ENCODE measurements around the gene ANKS4B. TPM values are rescaled to one million over a fixed set of nuclear protein-coding genes. Genes with fewer than 3 reads are reported as not detected.

The ANKS4B gene
- total and polyA plus RNA-seq, 2 donors from 2014 or later, result 1.4 to 9.7 TPM

DNA sequence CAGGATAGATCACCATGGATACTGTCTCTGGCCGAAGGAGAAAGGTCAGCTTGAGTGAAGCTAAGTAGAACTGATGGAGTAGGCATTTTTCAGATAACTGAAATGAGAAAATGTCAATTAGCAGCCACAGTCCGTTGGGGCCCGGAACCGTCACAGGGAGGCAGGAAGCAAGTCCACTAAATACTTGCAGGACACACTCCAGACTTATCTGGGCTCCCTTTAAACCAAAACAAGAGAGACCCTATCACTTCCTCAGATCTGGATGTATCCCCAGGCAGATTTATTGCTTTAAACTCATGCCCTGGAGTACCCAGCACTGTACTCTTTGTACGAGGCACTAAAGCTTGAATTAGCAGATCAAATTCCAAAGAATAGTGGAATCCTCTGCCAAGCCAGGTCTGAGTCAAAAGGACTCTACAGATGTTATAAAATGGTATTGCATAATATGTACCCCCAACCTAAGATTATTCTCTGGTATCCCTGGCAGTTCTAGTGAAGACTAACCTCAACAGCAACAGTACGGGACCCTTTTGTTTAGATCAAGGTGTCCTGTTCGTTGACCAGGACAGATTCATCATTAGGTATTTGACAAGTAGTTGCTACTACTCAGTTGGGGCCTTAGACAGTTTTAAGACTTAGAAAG is 30.2 kb upstream of the ANKS4B start:
- FAIRE-seq (no peak), DNase-seq (peak in 3 of 5 donors; percentile 33 to 68 (median 56))
- Histone ChIP-seq H3K4me1 (ENCODE audit: control insufficient read depth in 2 of 3, insufficient read depth in 2 of 3, low read depth in 1 of 3, low read length in 3 of 3) (no peaks in the 10 kb centered on the region), H3K36me3 (ENCODE audit: control insufficient read depth in 2 of 3, insufficient read depth in 3 of 3, low read length in 3 of 3) (no peaks in the 10 kb centered on the region), H3K27ac (ENCODE audit: low read depth in 2 of 2, low read length in 2 of 2) (peak overlapping the region in 1 of 2 donors; percentile 5), H3K4me3 (ENCODE audit: low read length in 3 of 3) (no peak overlapping the region), H3K27me3 (ENCODE audit: control insufficient read depth, insufficient read depth, low read length) (no peaks in the 10 kb centered on the region), H3K9ac (ENCODE audit: low read length in 3 of 3) (no peak overlapping the region), H3K9me3 (ENCODE audit: control insufficient read depth in 2 of 3, insufficient read depth in 1 of 3, low read length in 3 of 3) (no peaks in the 10 kb centered on the region)
- intact Hi-C loops (cut with DNase I), result no loop called here
- TF ChIP-seq, protein P1, sequence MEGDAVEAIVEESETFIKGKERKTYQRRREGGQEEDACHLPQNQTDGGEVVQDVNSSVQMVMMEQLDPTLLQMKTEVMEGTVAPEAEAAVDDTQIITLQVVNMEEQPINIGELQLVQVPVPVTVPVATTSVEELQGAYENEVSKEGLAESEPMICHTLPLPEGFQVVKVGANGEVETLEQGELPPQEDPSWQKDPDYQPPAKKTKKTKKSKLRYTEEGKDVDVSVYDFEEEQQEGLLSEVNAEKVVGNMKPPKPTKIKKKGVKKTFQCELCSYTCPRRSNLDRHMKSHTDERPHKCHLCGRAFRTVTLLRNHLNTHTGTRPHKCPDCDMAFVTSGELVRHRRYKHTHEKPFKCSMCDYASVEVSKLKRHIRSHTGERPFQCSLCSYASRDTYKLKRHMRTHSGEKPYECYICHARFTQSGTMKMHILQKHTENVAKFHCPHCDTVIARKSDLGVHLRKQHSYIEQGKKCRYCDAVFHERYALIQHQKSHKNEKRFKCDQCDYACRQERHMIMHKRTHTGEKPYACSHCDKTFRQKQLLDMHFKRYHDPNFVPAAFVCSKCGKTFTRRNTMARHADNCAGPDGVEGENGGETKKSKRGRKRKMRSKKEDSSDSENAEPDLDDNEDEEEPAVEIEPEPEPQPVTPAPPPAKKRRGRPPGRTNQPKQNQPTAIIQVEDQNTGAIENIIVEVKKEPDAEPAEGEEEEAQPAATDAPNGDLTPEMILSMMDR (IDR thresholded peaks at IDR 0.05; ENCODE audit: borderline replicate concordance, extremely low read depth, insufficient read depth), result no peak

DNA sequence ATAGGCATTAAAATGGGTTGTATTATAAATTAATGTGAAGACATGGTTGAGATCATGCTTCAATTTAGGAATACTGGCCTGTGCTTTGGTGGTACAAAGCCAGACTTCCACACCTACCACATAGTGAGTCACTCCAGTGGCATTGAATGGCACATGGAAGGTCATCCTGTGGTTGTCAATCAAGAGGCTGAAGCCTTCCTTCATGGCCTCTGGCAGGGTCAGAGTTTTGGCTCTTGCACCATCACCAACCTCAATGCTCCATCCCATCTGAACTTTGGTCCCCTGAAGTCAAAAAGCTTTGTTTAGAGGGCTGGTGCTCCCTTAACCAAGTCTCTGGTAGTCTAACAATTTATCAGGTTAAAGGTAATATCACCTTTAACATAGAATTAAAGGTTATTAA is 28.2 kb upstream of the ANKS4B start:
- no peak overlapping the region for H3K4me3 ChIP-seq (ENCODE audit: low read length in 3 of 3)
- H3K36me3 ChIP-seq (ENCODE audit: control insufficient read depth in 2 of 3, insufficient read depth in 3 of 3, low read length in 3 of 3), result no peaks in the 10 kb centered on the region
- H3K4me1 ChIP-seq (ENCODE audit: control insufficient read depth in 2 of 3, insufficient read depth in 2 of 3, low read depth in 1 of 3, low read length in 3 of 3), result no peaks in the 10 kb centered on the region
- no peaks in the 10 kb centered on the region for H3K27me3 ChIP-seq (ENCODE audit: control insufficient read depth, insufficient read depth, low read length)
- TF ChIP-seq, protein P1 (IDR thresholded peaks at IDR 0.05; ENCODE audit: borderline replicate concordance, extremely low read depth, insufficient read depth), result no peak
- H3K9ac ChIP-seq (ENCODE audit: low read length in 3 of 3), result no peak overlapping the region
- H3K27ac ChIP-seq (ENCODE audit: low read depth in 2 of 2, low read length in 2 of 2), result no peak overlapping the region
- no peaks in the 10 kb centered on the region for H3K9me3 ChIP-seq (ENCODE audit: control insufficient read depth in 2 of 3, insufficient read depth in 1 of 3, low read length in 3 of 3)
- DNase-seq, result no peak
- intact Hi-C loops (cut with DNase I), result no loop called here
- no peak for FAIRE-seq

DNA sequence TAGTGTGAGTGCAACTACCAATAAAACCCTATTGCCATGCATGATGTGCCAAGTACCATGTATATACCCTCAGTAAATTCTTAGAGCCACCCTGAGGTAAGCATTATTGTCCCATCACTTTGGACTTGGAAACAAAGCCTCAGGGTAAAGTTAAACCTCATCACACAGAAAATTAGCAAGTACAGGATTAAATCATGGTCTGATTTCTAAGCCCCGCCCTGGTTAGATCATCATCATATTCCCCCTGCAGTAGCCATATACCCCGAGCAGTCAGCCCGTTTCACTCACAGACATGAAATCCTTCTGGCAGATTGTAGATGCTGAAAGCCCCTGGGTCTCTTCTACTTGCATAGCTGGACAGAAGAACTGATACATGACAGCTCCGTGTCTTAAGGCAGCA is 26.9 kb upstream of the ANKS4B start:
- no peak for DNase-seq
- Histone ChIP-seq H3K9ac (ENCODE audit: low read length in 3 of 3) (no peak overlapping the region), H3K27me3 (ENCODE audit: control insufficient read depth, insufficient read depth, low read length) (no peaks in the 10 kb centered on the region), H3K4me1 (ENCODE audit: control insufficient read depth in 2 of 3, insufficient read depth in 2 of 3, low read depth in 1 of 3, low read length in 3 of 3) (no peaks in the 10 kb centered on the region), H3K36me3 (ENCODE audit: control insufficient read depth in 2 of 3, insufficient read depth in 3 of 3, low read length in 3 of 3) (no peaks in the 10 kb centered on the region), H3K27ac (ENCODE audit: low read depth in 2 of 2, low read length in 2 of 2) (no peak overlapping the region), H3K9me3 (ENCODE audit: control insufficient read depth in 2 of 3, insufficient read depth in 1 of 3, low read length in 3 of 3) (no peaks in the 10 kb centered on the region), H3K4me3 (ENCODE audit: low read length in 3 of 3) (no peak overlapping the region)
- FAIRE-seq, result no peak
- intact Hi-C loops (cut with DNase I), result no loop called here
- TF ChIP-seq, protein P1 (IDR thresholded peaks at IDR 0.05; ENCODE audit: borderline replicate concordance, extremely low read depth, insufficient read depth), result no peak
